Lower lobe of right lung (tissue), 2 donors: ENCODE data around the gene SORL1. TPM values are rescaled to one million over a fixed set of nuclear protein-coding genes. Genes with fewer than 3 reads are reported as not detected.

Experiments used
- ATAC-seq, 2 donors: fragments of 200-7000 bp; cut with Tn5 transposase; one replicate each; pipeline ENCODE4 v1.9.1; 2020 to 2022; ENCODE audit warnings: mild to moderate bottlenecking in 2 of 2, moderate library complexity in 2 of 2
- DNase-seq: peaks from one replicate; pipeline ENCODE4 v3.0.0-alpha.2; 2020
- H3K27ac ChIP-seq: fragments of 200-600 bp; one replicate; pipeline ENCODE4 v1.8.0; 2022
- H3K27me3 ChIP-seq: fragments of 200-600 bp; one replicate; pipeline ENCODE4 v1.8.0; 2022; ENCODE audit warnings: low read depth
- H3K36me3 ChIP-seq: fragments of 200-600 bp; one replicate; pipeline ENCODE4 v1.8.0; 2022; ENCODE audit warnings: mild to moderate bottlenecking
- H3K4me1 ChIP-seq: fragments of 200-600 bp; one replicate; pipeline ENCODE4 v1.8.0; 2022
- H3K4me3 ChIP-seq: fragments of 200-600 bp; one replicate; pipeline ENCODE4 v1.8.0; 2022; ENCODE audit warnings: mild to moderate bottlenecking
- H3K9me3 ChIP-seq: fragments of 200-600 bp; one replicate; pipeline ENCODE4 v1.8.0; 2022
- intact Hi-C: fragments of 100-400 bp; cut with DNase I; formaldehyde crosslinking; loops from one replicate; pipeline ENCODE4 v1.11.0; 2022
- total RNA-seq: library from RNA; stranded (reverse); fragmentation: NEBNext Ultra II Directional; extraction: Animal tissue kit (Norgen Biotek cat#: 25700); gene quantifications from one replicate; pipeline ENCODE4 v1.2.1, GENCODE V29; 2021
- TF ChIP-seq, protein P1 (sequence below): fragments of 200-600 bp; IDR thresholded peaks from one replicate; pipeline ENCODE4 v1.8.0; 2022; ENCODE audit warnings: antibody characterized with exemption, mild to moderate bottlenecking
- donor health status: DM: no; HTN: yes; CAD: no; lungs with severe emphysema.

SORL1 gene
- total RNA-seq, 1 donor from 2014 or later = 74.0 TPM

GRCh38 chr11:121539000-121539399 lies 86.9 kb downstream of the SORL1 start:
- TF ChIP-seq, protein P1, sequence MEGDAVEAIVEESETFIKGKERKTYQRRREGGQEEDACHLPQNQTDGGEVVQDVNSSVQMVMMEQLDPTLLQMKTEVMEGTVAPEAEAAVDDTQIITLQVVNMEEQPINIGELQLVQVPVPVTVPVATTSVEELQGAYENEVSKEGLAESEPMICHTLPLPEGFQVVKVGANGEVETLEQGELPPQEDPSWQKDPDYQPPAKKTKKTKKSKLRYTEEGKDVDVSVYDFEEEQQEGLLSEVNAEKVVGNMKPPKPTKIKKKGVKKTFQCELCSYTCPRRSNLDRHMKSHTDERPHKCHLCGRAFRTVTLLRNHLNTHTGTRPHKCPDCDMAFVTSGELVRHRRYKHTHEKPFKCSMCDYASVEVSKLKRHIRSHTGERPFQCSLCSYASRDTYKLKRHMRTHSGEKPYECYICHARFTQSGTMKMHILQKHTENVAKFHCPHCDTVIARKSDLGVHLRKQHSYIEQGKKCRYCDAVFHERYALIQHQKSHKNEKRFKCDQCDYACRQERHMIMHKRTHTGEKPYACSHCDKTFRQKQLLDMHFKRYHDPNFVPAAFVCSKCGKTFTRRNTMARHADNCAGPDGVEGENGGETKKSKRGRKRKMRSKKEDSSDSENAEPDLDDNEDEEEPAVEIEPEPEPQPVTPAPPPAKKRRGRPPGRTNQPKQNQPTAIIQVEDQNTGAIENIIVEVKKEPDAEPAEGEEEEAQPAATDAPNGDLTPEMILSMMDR = no peak
- Histone ChIP-seq H3K4me1 (no peaks in the 10 kb centered on the region), H3K4me3 (no peak overlapping the region), H3K9me3 (no peaks in the 10 kb centered on the region), H3K36me3 (peaks cover 12% of the 10 kb centered on the region), H3K27ac (no peak overlapping the region), H3K27me3 (no peaks in the 10 kb centered on the region)
- DNase-seq = no peak
- ATAC-seq = no peak
- intact Hi-C loops = no loop called here

DNA sequence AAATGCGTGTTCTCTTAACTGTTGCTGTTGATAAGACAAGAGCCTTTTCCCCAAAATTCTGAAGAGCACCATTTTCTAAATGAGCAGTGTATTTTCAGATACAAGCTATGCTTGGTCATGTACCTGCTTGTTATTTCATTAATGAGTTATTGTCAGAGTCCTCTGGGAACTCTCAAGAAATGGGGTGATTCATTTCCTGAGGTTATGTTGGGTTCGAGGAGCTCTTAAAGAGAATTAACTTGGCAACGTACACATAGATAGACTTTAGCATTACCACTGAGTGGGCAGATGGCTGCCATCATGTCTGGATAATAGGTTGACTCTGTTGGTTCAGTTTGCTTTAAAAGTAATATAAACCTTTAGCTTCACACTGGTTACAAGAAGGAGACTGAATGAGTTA lies 88.5 kb downstream of the SORL1 start:
- peaks cover 15% of the 10 kb centered on the region for H3K36me3 ChIP-seq
- H3K4me3 ChIP-seq = no peak overlapping the region
- DNase-seq (no peak), ATAC-seq (no peak)
- H3K27me3 ChIP-seq = no peaks in the 10 kb centered on the region
- intact Hi-C loops = no loop called here
- H3K27ac ChIP-seq = no peak overlapping the region
- H3K9me3 ChIP-seq = no peaks in the 10 kb centered on the region
- TF ChIP-seq, protein P1 = no peak
- H3K4me1 ChIP-seq = no peaks in the 10 kb centered on the region

DNA sequence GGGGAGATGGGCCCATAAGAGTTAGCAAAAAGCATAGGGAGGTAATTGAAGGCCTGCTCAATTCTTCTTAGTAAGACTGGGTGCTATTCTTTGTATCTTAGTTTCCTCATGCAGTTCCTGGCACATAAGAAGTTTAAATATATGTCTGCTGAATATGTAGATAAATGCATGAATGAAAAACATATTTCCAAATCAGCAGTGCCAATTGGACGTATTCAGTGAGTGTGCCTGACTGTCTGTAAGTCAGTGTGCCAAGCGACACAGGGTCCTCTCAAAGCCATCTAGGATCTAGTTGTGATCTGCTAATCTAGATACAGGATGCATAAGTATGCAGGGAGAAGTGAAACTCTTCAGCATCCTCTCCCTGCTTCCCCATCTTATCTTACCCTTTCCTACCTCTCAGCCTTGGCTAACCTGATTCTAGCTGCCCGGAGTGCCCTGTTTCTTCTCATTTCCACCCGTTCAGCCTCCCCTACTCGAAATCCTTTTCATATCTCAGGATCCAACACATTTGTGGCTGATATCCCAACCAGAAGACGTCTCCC lies 91.8 kb downstream of the SORL1 start:
- DNase-seq = no peak
- Histone ChIP-seq H3K9me3 (no peaks in the 10 kb centered on the region), H3K27me3 (no peaks in the 10 kb centered on the region), H3K4me3 (no peak overlapping the region), H3K36me3 (peaks cover 22% of the 10 kb centered on the region), H3K27ac (no peak overlapping the region), H3K4me1 (no peaks in the 10 kb centered on the region)
- no peak for ATAC-seq
- intact Hi-C loops = no loop called here
- TF ChIP-seq, protein P1 = no peak

GRCh38 chr11:121544956-121545355 lies 92.8 kb downstream of the SORL1 start:
- DNase-seq (no peak), ATAC-seq (no peak)
- TF ChIP-seq, protein P1 = no peak
- intact Hi-C loops = no loop called here
- Histone ChIP-seq H3K4me3 (no peak overlapping the region), H3K9me3 (no peaks in the 10 kb centered on the region), H3K27me3 (no peaks in the 10 kb centered on the region), H3K27ac (no peak overlapping the region), H3K4me1 (no peaks in the 10 kb centered on the region), H3K36me3 (peaks cover 26% of the 10 kb centered on the region)

DNA sequence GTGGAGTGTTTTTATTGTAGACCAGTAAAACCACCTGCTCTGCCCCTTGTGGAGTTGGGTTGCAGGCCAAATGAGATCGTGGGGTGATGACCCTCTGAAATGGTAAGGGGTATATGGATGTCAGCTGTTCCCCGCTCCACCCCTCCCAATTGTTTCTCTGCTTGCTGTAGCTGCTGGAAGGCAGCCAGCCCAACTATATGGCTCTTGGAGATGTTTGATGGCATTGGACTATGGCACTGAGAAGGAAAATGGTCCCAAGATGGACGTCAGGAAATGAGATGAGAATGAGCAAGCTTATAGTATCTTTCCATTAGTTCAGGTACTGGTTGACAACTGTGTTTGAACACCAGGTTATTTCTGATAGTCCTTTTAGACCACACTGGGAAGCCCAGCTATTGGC lies 95.5 kb downstream of the SORL1 start:
- ATAC-seq = no peak
- H3K4me3 ChIP-seq = no peak overlapping the region
- peaks cover 36% of the 10 kb centered on the region for H3K36me3 ChIP-seq
- DNase-seq = no peak
- no peaks in the 10 kb centered on the region for H3K4me1 ChIP-seq
- no peak overlapping the region for H3K27ac ChIP-seq
- TF ChIP-seq, protein P1 = no peak
- intact Hi-C loops = no loop called here
- no peaks in the 10 kb centered on the region for H3K27me3 ChIP-seq
- H3K9me3 ChIP-seq = no peaks in the 10 kb centered on the region
